GM19043 (cell line): ENCODE results near the gene VSTM1.
"Not testable (repeated sequence)": the region's sequence is repeated elsewhere in the genome, so short reads cannot be mapped to it uniquely, and the experiment has no call there.

ENCODE experiments used
- ATAC-seq: cut with Tn5 transposase; IDR thresholded peaks from one replicate; pipeline ENCODE4 v1.9.1; 2021; ENCODE audit warnings: low read depth; ENCODE audit not compliant: unreplicated experiment

Gene VSTM1

GRCh38 chr19:54063350-54064116, at the start of gene VSTM1:
Gene VSTM1 (minus strand): TSS chr19:54063897. CDS start chr19:54063777, 120 bp downstream.
- no peak for ATAC-seq

GRCh38 chr19:54109651-54110050, 46.0 kb upstream of the VSTM1 start:
- ATAC-seq, result no peak

- ATAC-seq, result no peak
Observed at GRCh38 chr19:54108496-54108895, 44.8 kb upstream of the VSTM1 start.

- ATAC-seq, result no peak
Observed at GRCh38 chr19:54107876-54108490, 44.3 kb upstream of the VSTM1 start.

- no peak for ATAC-seq
Observed at GRCh38 chr19:54106716-54107115, 43.0 kb upstream of the VSTM1 start.

- ATAC-seq, result no peak
Observed at GRCh38 chr19:54105796-54106195, 42.1 kb upstream of the VSTM1 start.

GRCh38 chr19:54104998-54105715, 41.5 kb upstream of the VSTM1 start:
- ATAC-seq, result no peak

- peak; percentile 94 for ATAC-seq
Observed at GRCh38 chr19:54102421-54103169, 38.9 kb upstream of the VSTM1 start, which contains the start of gene NDUFA3. Gene NDUFA3 (plus strand): TSS chr19:54102855. CDS start chr19:54102879, 24 bp downstream.

- no peak for ATAC-seq
Observed at GRCh38 chr19:54100561-54100960, 36.9 kb upstream of the VSTM1 start, which contains the start of gene OSCAR. Gene OSCAR (minus strand): TSS chr19:54100803. CDS start chr19:54100792, 11 bp downstream.

GRCh38 chr19:54099903-54100255, 36.2 kb upstream of the VSTM1 start:
- not testable (repeated sequence) for ATAC-seq

- no peak for ATAC-seq
Observed at GRCh38 chr19:54099190-54099902, 35.6 kb upstream of the VSTM1 start.

GRCh38 chr19:54096617-54097106, 33.0 kb upstream of the VSTM1 start:
- no peak for ATAC-seq

GRCh38 chr19:54095859-54096616, 32.3 kb upstream of the VSTM1 start:
- not testable (repeated sequence) for ATAC-seq

- ATAC-seq, result no peak
Observed at GRCh38 chr19:54095136-54095858, 31.6 kb upstream of the VSTM1 start.

- no peak for ATAC-seq
Observed at GRCh38 chr19:54094426-54095000, 30.8 kb upstream of the VSTM1 start.

GRCh38 chr19:54084410-54084809, 20.7 kb upstream of the VSTM1 start:
- no peak for ATAC-seq

GRCh38 chr19:54081032-54081431, 17.3 kb upstream of the VSTM1 start, which contains the start of gene TARM1:
Gene TARM1 (minus strand): TSS chr19:54081365. CDS start chr19:54081340, 25 bp downstream.
- ATAC-seq, result no peak

GRCh38 chr19:54077334-54077733, 13.6 kb upstream of the VSTM1 start:
- ATAC-seq, result no peak
